Stimulated activated naive CD8-positive, alpha-beta T cell treated with anti-CD3 and anti-CD28 coated beads, Interleukin-15, Interleukin-2, amounts not matched to agents 100 ng/mL and 50 ng/mL, for 24 hours (primary cell): ENCODE results near the gene CCDC68.

Experiments
- H3K27ac Mint-ChIP-seq: one replicate; pipeline ENCODE4 v1.8.0; 2021; ENCODE audit warnings: mild to moderate bottlenecking, mixed read lengths
- H3K27me3 Mint-ChIP-seq: one replicate; pipeline ENCODE4 v1.8.0; 2021; ENCODE audit warnings: mixed read lengths
- H3K36me3 Mint-ChIP-seq: one replicate; pipeline ENCODE4 v1.8.0; 2021; ENCODE audit warnings: low read depth, mixed read lengths
- H3K4me1 Mint-ChIP-seq: one replicate; pipeline ENCODE4 v1.8.0; 2021; ENCODE audit warnings: low read depth, mixed read lengths
- H3K4me3 Mint-ChIP-seq: one replicate; pipeline ENCODE4 v1.8.0; 2021; ENCODE audit warnings: mild to moderate bottlenecking, mixed read lengths
- H3K9me3 Mint-ChIP-seq: one replicate; pipeline ENCODE4 v1.8.0; 2021; ENCODE audit warnings: mixed read lengths

Gene CCDC68

GRCh38 chr18:54958704-54959625 lies at the start of gene CCDC68:
Gene CCDC68, minus strand, starts transcription at chr18:54959461. Its CDS starts 16,670 bp downstream, at chr18:54942791.
- Mint-ChIP-seq H3K9me3 (no peaks in the 10 kb centered on the region), H3K4me3 (no peak within 1 kb of the TSS), H3K36me3 (no peaks in the 10 kb centered on the region), H3K27ac (no peak within 1 kb of the TSS), H3K4me1 (peaks cover 6% of the 10 kb centered on the region), H3K27me3 (peaks cover 52% of the 10 kb centered on the region)

- H3K36me3 Mint-ChIP-seq: no peaks in the 10 kb centered on the region
- H3K4me1 Mint-ChIP-seq: no peaks in the 10 kb centered on the region
- peaks cover 8% of the 10 kb centered on the region for H3K27me3 Mint-ChIP-seq
- no peaks in the 10 kb centered on the region for H3K9me3 Mint-ChIP-seq
- H3K4me3 Mint-ChIP-seq: no peak overlapping the region
- no peak overlapping the region for H3K27ac Mint-ChIP-seq
These were observed 48.3 kb upstream of the CCDC68 start for GRCh38 chr18:55007602-55008001.

GRCh38 chr18:55003695-55004094 lies 44.4 kb upstream of the CCDC68 start:
- Mint-ChIP-seq H3K27ac (no peak overlapping the region), H3K27me3 (peaks cover 4% of the 10 kb centered on the region), H3K36me3 (no peaks in the 10 kb centered on the region)

GRCh38 chr18:55002261-55002660 lies 43.0 kb upstream of the CCDC68 start:
- no peak overlapping the region for H3K4me3 Mint-ChIP-seq
- no peaks in the 10 kb centered on the region for H3K4me1 Mint-ChIP-seq
- peaks cover 8% of the 10 kb centered on the region for H3K27me3 Mint-ChIP-seq
- H3K36me3 Mint-ChIP-seq: no peaks in the 10 kb centered on the region
- H3K9me3 Mint-ChIP-seq: no peaks in the 10 kb centered on the region
- no peak overlapping the region for H3K27ac Mint-ChIP-seq

More at GRCh38 chr18:55003695-55004094, 44.4 kb upstream of the CCDC68 start:
- Mint-ChIP-seq H3K4me1 (no peaks in the 10 kb centered on the region), H3K4me3 (no peak overlapping the region), H3K9me3 (no peaks in the 10 kb centered on the region)

- Mint-ChIP-seq H3K36me3 (no peaks in the 10 kb centered on the region), H3K9me3 (no peaks in the 10 kb centered on the region), H3K4me3 (no peak overlapping the region), H3K27me3 (peaks cover 5% of the 10 kb centered on the region), H3K4me1 (no peaks in the 10 kb centered on the region), H3K27ac (no peak overlapping the region)
These were observed 42.2 kb upstream of the CCDC68 start for GRCh38 chr18:55001394-55002024.

DNA sequence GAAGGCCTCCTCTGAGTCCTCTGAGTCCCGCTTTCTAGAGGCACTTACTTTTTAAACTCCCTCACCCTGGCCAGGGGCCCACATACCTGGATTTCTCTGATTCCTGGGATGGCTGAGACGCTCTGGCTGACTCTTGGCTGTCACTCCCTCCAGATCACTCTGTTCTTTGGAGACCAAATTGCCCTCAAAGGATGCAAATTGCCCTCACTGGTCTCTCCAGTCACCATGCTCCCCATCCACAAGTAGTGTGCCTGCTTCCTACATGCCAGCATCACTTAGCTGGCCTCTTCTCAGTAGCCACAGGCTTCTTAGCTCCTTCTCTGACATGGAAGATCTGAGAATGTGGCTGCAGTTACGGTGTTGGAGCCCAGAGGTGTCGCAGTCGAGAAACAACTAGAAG lies 41.3 kb upstream of the CCDC68 start:
- H3K9me3 Mint-ChIP-seq: no peaks in the 10 kb centered on the region
- no peak overlapping the region for H3K27ac Mint-ChIP-seq
- H3K36me3 Mint-ChIP-seq: no peaks in the 10 kb centered on the region
- H3K4me1 Mint-ChIP-seq: no peaks in the 10 kb centered on the region
- H3K4me3 Mint-ChIP-seq: no peak overlapping the region
- H3K27me3 Mint-ChIP-seq: peaks cover 5% of the 10 kb centered on the region

- Mint-ChIP-seq H3K4me1 (no peaks in the 10 kb centered on the region), H3K27me3 (peaks cover 5% of the 10 kb centered on the region), H3K27ac (no peak overlapping the region), H3K4me3 (no peak overlapping the region), H3K36me3 (no peaks in the 10 kb centered on the region), H3K9me3 (no peaks in the 10 kb centered on the region)
These were observed 39.8 kb upstream of the CCDC68 start for GRCh38 chr18:54999016-54999415.

GRCh38 chr18:54995421-54996143 lies 36.3 kb upstream of the CCDC68 start:
- no peaks in the 10 kb centered on the region for H3K36me3 Mint-ChIP-seq
- H3K4me1 Mint-ChIP-seq: no peaks in the 10 kb centered on the region
- no peak overlapping the region for H3K27ac Mint-ChIP-seq
- H3K27me3 Mint-ChIP-seq: peaks cover 8% of the 10 kb centered on the region
- no peak overlapping the region for H3K4me3 Mint-ChIP-seq
- no peaks in the 10 kb centered on the region for H3K9me3 Mint-ChIP-seq

DNA sequence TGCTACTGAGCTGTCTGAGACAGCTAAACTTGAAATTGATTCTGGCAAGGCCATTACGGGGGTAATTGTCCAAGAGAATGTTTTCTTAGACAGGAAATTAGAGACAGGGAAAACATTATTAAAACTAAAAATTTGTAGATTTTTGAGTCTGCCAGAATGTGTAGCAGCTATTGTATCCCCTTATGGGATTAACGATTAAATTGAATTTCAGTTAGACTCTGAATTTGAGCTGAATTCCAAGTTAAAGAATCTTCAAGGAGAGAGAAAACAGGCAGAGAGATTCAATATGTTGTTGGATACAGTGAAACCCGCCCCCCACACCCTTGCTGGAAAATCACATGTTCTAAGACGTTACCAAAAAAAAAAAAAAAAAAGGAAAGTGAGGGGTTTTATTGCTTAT lies 32.7 kb upstream of the CCDC68 start:
- Mint-ChIP-seq H3K36me3 (no peaks in the 10 kb centered on the region), H3K4me3 (no peak overlapping the region), H3K27ac (no peak overlapping the region), H3K4me1 (no peaks in the 10 kb centered on the region), H3K27me3 (peaks cover 4% of the 10 kb centered on the region), H3K9me3 (no peaks in the 10 kb centered on the region)

GRCh38 chr18:54984908-54985307 lies 25.6 kb upstream of the CCDC68 start:
- Mint-ChIP-seq H3K4me1 (no peaks in the 10 kb centered on the region), H3K4me3 (no peak overlapping the region), H3K36me3 (no peaks in the 10 kb centered on the region), H3K27ac (no peak overlapping the region), H3K27me3 (no peaks in the 10 kb centered on the region), H3K9me3 (no peaks in the 10 kb centered on the region)

DNA sequence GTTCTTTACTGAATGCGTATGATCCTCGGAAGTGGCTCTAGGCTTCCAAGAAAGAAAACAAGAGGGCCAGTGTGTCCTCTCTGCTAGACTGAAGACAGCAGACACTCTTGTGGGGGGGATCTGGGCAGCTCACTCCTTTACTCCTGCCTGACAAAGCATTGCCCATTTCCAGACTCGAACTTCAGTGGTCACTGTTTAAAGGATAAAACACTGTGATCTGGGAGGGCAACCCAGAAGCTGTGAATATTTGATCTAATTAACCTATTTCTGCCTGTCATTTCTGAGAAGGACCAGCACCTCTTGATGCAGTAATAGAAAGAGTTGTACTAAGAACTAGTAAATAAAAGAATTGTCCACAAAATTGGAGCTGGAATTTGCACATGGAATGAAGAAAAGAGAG lies 24.5 kb upstream of the CCDC68 start:
- no peaks in the 10 kb centered on the region for H3K9me3 Mint-ChIP-seq
- no peaks in the 10 kb centered on the region for H3K36me3 Mint-ChIP-seq
- H3K4me3 Mint-ChIP-seq: no peak overlapping the region
- no peak overlapping the region for H3K27ac Mint-ChIP-seq
- H3K27me3 Mint-ChIP-seq: no peaks in the 10 kb centered on the region
- H3K4me1 Mint-ChIP-seq: no peaks in the 10 kb centered on the region

- Mint-ChIP-seq H3K4me1 (no peaks in the 10 kb centered on the region), H3K4me3 (no peak overlapping the region), H3K27ac (no peak overlapping the region), H3K27me3 (no peaks in the 10 kb centered on the region), H3K9me3 (no peaks in the 10 kb centered on the region), H3K36me3 (no peaks in the 10 kb centered on the region)
These were observed 23.9 kb upstream of the CCDC68 start for GRCh38 chr18:54983041-54983686.

- H3K27me3 Mint-ChIP-seq: no peaks in the 10 kb centered on the region
- no peak overlapping the region for H3K4me3 Mint-ChIP-seq
- no peak overlapping the region for H3K27ac Mint-ChIP-seq
- H3K9me3 Mint-ChIP-seq: no peaks in the 10 kb centered on the region
- H3K36me3 Mint-ChIP-seq: no peaks in the 10 kb centered on the region
- no peaks in the 10 kb centered on the region for H3K4me1 Mint-ChIP-seq
These were observed 21.8 kb upstream of the CCDC68 start for GRCh38 chr18:54981076-54981475.

DNA sequence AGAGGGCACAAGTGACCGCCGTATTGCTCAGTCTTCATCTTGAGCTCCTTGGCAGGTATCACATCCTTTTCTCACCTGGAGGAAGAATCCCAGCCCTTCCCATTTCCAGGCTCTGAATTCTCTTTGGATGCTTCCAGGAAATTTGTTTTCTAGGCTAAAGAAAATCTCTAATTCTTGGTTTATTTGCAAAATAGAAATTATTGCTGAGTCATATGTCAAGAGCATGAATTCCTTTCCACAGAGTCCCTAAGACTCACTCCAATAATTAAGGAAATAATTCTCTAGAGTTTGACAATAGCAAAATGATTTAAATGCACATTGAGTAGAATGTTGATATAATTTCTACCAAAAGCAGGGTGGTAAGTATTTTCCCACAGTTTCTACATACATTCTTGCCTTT lies 16.3 kb upstream of the CCDC68 start:
- H3K27ac Mint-ChIP-seq: no peak overlapping the region
- H3K27me3 Mint-ChIP-seq: no peaks in the 10 kb centered on the region
- no peak overlapping the region for H3K4me3 Mint-ChIP-seq
- H3K36me3 Mint-ChIP-seq: no peaks in the 10 kb centered on the region
- no peaks in the 10 kb centered on the region for H3K9me3 Mint-ChIP-seq
- no peaks in the 10 kb centered on the region for H3K4me1 Mint-ChIP-seq

DNA sequence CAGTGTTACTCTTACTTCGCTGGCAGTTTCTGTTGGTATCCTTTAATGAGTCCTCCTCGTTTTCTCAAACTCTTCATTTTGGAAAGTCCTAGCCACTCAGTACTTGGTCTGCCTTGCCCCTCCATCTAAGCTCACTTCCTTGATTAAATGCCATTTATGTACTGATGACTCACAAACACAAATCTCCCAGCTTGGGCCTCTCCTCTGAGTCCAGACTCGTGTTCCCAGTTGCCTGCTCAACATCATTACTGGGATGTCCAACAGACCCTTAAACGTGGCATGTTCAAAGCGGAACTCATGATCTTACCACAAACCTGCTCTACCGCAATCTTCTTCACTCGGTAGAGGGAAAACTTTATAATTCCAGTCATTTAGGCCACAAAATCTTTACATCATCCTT lies 13.8 kb upstream of the CCDC68 start:
- Mint-ChIP-seq H3K27ac (no peak overlapping the region), H3K36me3 (no peaks in the 10 kb centered on the region), H3K9me3 (no peaks in the 10 kb centered on the region), H3K4me3 (no peak overlapping the region), H3K4me1 (no peaks in the 10 kb centered on the region), H3K27me3 (no peaks in the 10 kb centered on the region)
